ENCODE data around the gene TCF19. TPM values are rescaled to one million over a fixed set of nuclear protein-coding genes. Genes with fewer than 3 reads are reported as not detected.

Gene TCF19
- total RNA-seq, 2 donors from 2014 or later: 10.8 to 12.5 TPM

- Histone ChIP-seq H3K27me3 (ENCODE audit: control insufficient read depth, insufficient read depth, low read length, poor library complexity, severe bottlenecking) (no peaks in the 10 kb centered on the region), H3K4me1 (ENCODE audit: control insufficient read depth, insufficient read depth, low read length) (peaks cover 4% of the 10 kb centered on the region), H3K9ac (ENCODE audit: extremely low read depth, low read length, poor library complexity, severe bottlenecking) (no peak overlapping the region), H3K4me3 (ENCODE audit: low read length) (no peak overlapping the region), H3K9me3 (ENCODE audit: control insufficient read depth, low read length) (no peaks in the 10 kb centered on the region), H3K36me3 (ENCODE audit: control insufficient read depth, insufficient read depth, low read length) (no peaks in the 10 kb centered on the region), H3K27ac (ENCODE audit: low read depth, low read length) (no peak overlapping the region)
- peaks cover 14% of the 10 kb centered on the region for H3K4me1 Mint-ChIP-seq
- H3K27ac Mint-ChIP-seq: no peak overlapping the region
- H3K4me3 Mint-ChIP-seq: no peak overlapping the region
- peaks cover 4% of the 10 kb centered on the region for H3K9me3 Mint-ChIP-seq
- H3K27me3 Mint-ChIP-seq (ENCODE audit: insufficient read depth): peaks cover 2% of the 10 kb centered on the region
- WGBS, 2 experiments (ENCODE audit: insufficient coverage in 1 of 2, insufficient read length in 1 of 2): 83 to 86% methylated on average over 4 to 6 of the region's 6 CpGs
- no peaks in the 10 kb centered on the region for H3K36me3 Mint-ChIP-seq (ENCODE audit: low read depth)
- DNase-seq: no peak
- TF ChIP-seq, protein P1, sequence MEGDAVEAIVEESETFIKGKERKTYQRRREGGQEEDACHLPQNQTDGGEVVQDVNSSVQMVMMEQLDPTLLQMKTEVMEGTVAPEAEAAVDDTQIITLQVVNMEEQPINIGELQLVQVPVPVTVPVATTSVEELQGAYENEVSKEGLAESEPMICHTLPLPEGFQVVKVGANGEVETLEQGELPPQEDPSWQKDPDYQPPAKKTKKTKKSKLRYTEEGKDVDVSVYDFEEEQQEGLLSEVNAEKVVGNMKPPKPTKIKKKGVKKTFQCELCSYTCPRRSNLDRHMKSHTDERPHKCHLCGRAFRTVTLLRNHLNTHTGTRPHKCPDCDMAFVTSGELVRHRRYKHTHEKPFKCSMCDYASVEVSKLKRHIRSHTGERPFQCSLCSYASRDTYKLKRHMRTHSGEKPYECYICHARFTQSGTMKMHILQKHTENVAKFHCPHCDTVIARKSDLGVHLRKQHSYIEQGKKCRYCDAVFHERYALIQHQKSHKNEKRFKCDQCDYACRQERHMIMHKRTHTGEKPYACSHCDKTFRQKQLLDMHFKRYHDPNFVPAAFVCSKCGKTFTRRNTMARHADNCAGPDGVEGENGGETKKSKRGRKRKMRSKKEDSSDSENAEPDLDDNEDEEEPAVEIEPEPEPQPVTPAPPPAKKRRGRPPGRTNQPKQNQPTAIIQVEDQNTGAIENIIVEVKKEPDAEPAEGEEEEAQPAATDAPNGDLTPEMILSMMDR (conservative IDR thresholded peaks at IDR 0.05): no peak
Measured at GRCh38 chr6:31210123-31210522, 51.7 kb downstream of the TCF19 start.

DNA sequence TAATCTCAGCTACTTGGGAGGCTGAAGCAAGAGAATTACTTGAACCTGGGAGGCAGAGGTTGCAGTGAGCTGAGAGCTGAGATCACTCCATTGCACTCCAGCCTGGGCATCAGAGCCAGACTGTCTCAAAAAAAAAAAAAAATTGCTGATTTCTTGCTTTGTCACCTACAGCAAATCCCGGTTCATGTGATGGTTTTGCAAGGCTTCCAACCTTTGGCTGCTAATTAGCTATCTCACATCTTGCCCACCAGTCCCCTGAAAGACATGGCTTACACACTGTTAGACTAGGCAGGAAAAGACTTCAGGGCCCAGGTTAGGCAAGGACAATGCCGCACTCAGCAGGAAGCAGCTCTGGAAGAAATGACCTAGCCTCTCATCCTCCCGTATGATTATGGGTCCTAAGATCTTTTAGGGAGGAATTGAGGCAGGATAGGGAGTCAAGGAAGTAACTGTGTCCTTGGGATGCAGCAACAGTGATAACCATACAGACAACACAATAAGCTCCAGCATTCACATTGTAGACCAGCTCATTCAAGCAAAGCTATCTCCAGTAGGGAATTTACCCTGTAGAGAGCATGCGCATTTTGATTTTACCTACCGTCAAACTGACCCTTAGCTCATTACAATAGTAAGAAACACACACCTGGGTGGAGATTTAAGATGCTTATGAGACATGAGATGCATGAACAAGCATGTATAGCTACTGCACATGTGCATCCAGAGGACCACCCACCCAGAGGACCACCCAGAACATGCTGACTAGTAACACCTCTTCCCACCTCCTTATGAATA lies 52.5 kb downstream of the TCF19 start:
- H3K36me3 Mint-ChIP-seq (ENCODE audit: low read depth): no peaks in the 10 kb centered on the region
- H3K4me1 ChIP-seq (ENCODE audit: control insufficient read depth, insufficient read depth, low read length): peaks cover 4% of the 10 kb centered on the region
- H3K9ac ChIP-seq (ENCODE audit: extremely low read depth, low read length, poor library complexity, severe bottlenecking): no peak overlapping the region
- no peak overlapping the region for H3K27ac ChIP-seq (ENCODE audit: low read depth, low read length)
- H3K27me3 Mint-ChIP-seq (ENCODE audit: insufficient read depth): peaks cover 2% of the 10 kb centered on the region
- H3K4me3 Mint-ChIP-seq: no peak overlapping the region
- H3K9me3 Mint-ChIP-seq: peaks cover 4% of the 10 kb centered on the region
- no peaks in the 10 kb centered on the region for H3K9me3 ChIP-seq (ENCODE audit: control insufficient read depth, low read length)
- no peak for DNase-seq
- no peak overlapping the region for H3K27ac Mint-ChIP-seq
- peaks cover 10% of the 10 kb centered on the region for H3K4me1 Mint-ChIP-seq
- no peaks in the 10 kb centered on the region for H3K36me3 ChIP-seq (ENCODE audit: control insufficient read depth, insufficient read depth, low read length)
- no peak overlapping the region for H3K4me3 ChIP-seq (ENCODE audit: low read length)
- TF ChIP-seq, protein P1 (conservative IDR thresholded peaks at IDR 0.05): no peak
- no peaks in the 10 kb centered on the region for H3K27me3 ChIP-seq (ENCODE audit: control insufficient read depth, insufficient read depth, low read length, poor library complexity, severe bottlenecking)
- WGBS, 2 experiments (ENCODE audit: insufficient coverage in 1 of 2, insufficient read length in 1 of 2): 75 to 81% methylated on average over 3 to 5 of the region's 5 CpGs

Other genes with a start within 250 kb of the TCF19 start
- gene VARS2, start 244.4 kb upstream of the TCF19 start, total RNA-seq: 10 to 100 TPM; 39.4 to 52.5 TPM
- gene SFTA2, start 226.4 kb upstream of the TCF19 start, total RNA-seq: not detected
- gene MUCL3, start 217.6 kb upstream of the TCF19 start, total RNA-seq: under 1 TPM; 0.18 TPM
- gene MUC21, start 174.9 kb upstream of the TCF19 start, total RNA-seq: not detected
- not detected for gene MUC22, start 148.1 kb upstream of the TCF19 start, total RNA-seq
- gene C6orf15, start 46.0 kb upstream of the TCF19 start, total RNA-seq: not detected
- 1 to 10 TPM; 1.1 to 1.2 TPM for gene PSORS1C1, start 43.8 kb upstream of the TCF19 start, total RNA-seq
- not detected for gene CDSN, start 38.1 kb upstream of the TCF19 start, total RNA-seq
- gene PSORS1C2, start 19.5 kb upstream of the TCF19 start, total RNA-seq: not detected
- gene CCHCR1, start 787 bp upstream of the TCF19 start, total RNA-seq: 10 to 100 TPM; 56.5 to 73.6 TPM
- 100 to 1,000 TPM; 106 to 687 TPM for gene POU5F1, start 12.1 kb downstream of the TCF19 start, total RNA-seq
- 100 to 1,000 TPM; 248 to 442 TPM for gene HLA-C, start 113.5 kb downstream of the TCF19 start, total RNA-seq
- 1,000 to 10,000 TPM in 1 of 2 donors, 100 to 1,000 TPM in 1; 194 to 1,067 TPM for gene HLA-B, start 198.6 kb downstream of the TCF19 start, total RNA-seq
- gene MICA, start 245.0 kb downstream of the TCF19 start, total RNA-seq: 10 to 100 TPM; 12.5 to 13.7 TPM